PC-9 (cell line): Measurements from ENCODE around the gene TGFB2.

Source experiments
- EZH2 ChIP-seq: fragments of 200-600 bp; sonication (generic); IDR thresholded peaks from 2 replicates; pipeline ENCODE4 v1.8.0; 2017; ENCODE audit warnings: antibody characterized with exemption, low read depth
- TF ChIP-seq, protein P1 (sequence below): fragments of 200-600 bp; sonication (generic); conservative IDR thresholded peaks from 2 replicates; pipeline ENCODE4 v1.6.1; 2017; ENCODE audit warnings: mixed run types, antibody characterized with exemption, mild to moderate bottlenecking, moderate library complexity

DNA sequence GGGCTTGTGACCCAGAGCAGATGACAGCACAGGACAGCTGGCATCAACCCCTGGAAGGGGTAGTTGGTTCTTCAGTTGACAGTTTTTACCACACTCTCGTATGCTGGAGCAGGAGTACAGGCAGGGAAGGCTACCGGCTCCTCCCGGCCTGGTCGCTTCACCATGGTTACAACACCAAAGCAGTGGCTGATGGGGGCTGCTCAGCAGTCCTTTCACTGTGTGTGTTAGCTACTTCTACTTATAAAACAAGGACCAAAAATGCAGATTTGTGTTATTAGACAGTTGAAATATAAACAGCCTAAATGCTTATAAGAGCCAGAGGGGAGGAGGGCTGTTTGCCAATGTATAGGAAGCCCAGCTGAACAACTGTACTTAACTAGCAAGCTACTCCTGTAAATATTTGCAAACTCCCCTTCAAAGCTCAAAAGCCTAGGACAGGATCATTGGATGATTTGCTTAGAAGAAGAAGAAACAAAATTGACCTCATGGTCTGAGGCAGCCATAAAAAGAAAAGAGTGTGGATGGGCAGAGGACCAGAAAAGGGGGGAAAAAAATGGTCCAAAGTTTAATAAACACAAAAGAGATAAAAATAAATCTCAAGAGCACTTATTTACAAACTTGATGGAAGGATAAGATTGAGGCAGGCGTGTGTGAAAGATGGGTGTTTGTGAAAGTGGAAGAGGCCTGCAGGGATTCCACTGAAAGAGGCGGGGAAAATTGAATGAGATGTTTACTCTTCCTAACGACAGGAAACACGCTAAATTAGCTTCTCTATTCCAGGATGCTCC is 57.1 kb downstream of the TGFB2 start:
- TF ChIP-seq, protein P1, sequence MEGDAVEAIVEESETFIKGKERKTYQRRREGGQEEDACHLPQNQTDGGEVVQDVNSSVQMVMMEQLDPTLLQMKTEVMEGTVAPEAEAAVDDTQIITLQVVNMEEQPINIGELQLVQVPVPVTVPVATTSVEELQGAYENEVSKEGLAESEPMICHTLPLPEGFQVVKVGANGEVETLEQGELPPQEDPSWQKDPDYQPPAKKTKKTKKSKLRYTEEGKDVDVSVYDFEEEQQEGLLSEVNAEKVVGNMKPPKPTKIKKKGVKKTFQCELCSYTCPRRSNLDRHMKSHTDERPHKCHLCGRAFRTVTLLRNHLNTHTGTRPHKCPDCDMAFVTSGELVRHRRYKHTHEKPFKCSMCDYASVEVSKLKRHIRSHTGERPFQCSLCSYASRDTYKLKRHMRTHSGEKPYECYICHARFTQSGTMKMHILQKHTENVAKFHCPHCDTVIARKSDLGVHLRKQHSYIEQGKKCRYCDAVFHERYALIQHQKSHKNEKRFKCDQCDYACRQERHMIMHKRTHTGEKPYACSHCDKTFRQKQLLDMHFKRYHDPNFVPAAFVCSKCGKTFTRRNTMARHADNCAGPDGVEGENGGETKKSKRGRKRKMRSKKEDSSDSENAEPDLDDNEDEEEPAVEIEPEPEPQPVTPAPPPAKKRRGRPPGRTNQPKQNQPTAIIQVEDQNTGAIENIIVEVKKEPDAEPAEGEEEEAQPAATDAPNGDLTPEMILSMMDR = no peak
- no peak for TF ChIP-seq EZH2
